HG03575 (cell line): Measurements from ENCODE around the gene UMPS.

Source experiments
- ATAC-seq: cut with Tn5 transposase; IDR thresholded peaks from one replicate; pipeline ENCODE4 v1.9.1; 2021; ENCODE audit not compliant: unreplicated experiment, insufficient number of reproducible peaks, low FRiP score; ENCODE audit errors: extremely low read depth

The UMPS gene

GRCh38 chr3:124791639-124792151 lies 61.4 kb downstream of the UMPS start:
- no peak for ATAC-seq

GRCh38 chr3:124792341-124793040 lies 62.2 kb downstream of the UMPS start:
- no peak for ATAC-seq

GRCh38 chr3:124793054-124793739 lies 62.9 kb downstream of the UMPS start:
- no peak for ATAC-seq

GRCh38 chr3:124796477-124796876 lies 66.2 kb downstream of the UMPS start:
- ATAC-seq = no peak

GRCh38 chr3:124797426-124797945 lies 67.2 kb downstream of the UMPS start:
- ATAC-seq = no peak
